Heart left ventricle (tissue), 13 donors: ENCODE results near the gene ATRN.

ENCODE experiments used
- POLR2A ChIP-seq, 2 donors: fragments of 450-650 bp; IDR thresholded peaks; one replicate each; pipeline ENCODE4 v1.6.1; 2017; ENCODE audit warnings: antibody characterized with exemption in 2 of 2, mild to moderate bottlenecking in 2 of 2, moderate library complexity in 2 of 2
- TF ChIP-seq, protein P1 (sequence below), 12 donors: fragments of 200-600 bp; sonication (generic) in 4 of 12; IDR thresholded peaks; one replicate each; pipeline versions ENCODE4 v1.5.0 to v1.8.0; 2018 to 2022; ENCODE audit warnings: antibody characterized with exemption in 12 of 12, mild to moderate bottlenecking in 5 of 12
- donor health status: ischemic (EF 13 %, LVEDD 7.1; RV severe dilation, severe dysfunction).
- donor health status: DM: no; HTN: yes; CAD: no.
- donor health status: DM: no; HTN: no; CAD: no.
- donor health status: ischemic (EF 25% LVEDD 6.9; RV normal size, moderate dysfunction).
- donor health status: ischemic (EF 25% LVEDD 5.7; RV mildly dilated, moderate dysfunction).
- donor health status: ischemic (EF 35%, LVEDD 5.7; RV mildly dilated, moderate dysfunction).
- donor health status: nonischemic (EF 11% LVEDD 7.7; RV severe dilation, severe dysfunction).
- donor health status: DM: yes; HTN: yes; CAD: no.
- donor health status: PGD.
- donor health status: ischemic (EF 29% LVEDD 5.4; RV normal size, mild dysfunction).
- donor health status: nonischemic (EF 23%, LVEDD 6.1; RV moderate dilation, normal function).

DNA sequence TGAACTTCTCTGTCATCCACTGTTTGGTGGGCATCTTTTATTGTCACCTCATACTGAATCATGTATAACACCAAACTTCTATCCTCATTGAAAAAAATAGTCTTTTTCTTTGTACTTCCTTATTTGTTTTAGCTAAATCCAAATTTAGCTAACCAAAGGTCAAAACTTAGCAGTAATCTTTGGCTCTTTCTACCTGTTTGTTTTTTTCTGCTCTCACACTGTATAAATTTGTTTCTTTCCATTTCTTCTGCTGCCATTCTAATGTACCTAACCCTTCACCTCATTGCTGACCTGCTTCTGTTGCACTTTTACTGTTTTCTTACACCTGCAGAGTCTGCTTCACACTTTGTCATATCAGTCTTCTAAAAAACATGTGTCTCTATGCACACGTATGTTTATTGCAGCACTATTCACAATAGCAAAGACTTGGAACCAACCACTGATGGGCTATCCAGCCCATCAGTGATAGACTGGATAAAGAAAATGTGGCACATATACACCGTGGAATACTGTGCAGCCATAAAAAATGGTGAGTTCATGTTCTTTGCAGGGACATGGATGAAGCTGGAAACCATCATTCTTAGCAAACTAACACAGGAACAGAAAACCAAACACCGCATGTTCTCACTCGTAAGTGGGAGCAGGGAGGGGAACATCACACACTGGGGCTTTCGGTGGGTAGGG is 7.2 kb downstream of the ATRN start:
- TF ChIP-seq, protein P1, sequence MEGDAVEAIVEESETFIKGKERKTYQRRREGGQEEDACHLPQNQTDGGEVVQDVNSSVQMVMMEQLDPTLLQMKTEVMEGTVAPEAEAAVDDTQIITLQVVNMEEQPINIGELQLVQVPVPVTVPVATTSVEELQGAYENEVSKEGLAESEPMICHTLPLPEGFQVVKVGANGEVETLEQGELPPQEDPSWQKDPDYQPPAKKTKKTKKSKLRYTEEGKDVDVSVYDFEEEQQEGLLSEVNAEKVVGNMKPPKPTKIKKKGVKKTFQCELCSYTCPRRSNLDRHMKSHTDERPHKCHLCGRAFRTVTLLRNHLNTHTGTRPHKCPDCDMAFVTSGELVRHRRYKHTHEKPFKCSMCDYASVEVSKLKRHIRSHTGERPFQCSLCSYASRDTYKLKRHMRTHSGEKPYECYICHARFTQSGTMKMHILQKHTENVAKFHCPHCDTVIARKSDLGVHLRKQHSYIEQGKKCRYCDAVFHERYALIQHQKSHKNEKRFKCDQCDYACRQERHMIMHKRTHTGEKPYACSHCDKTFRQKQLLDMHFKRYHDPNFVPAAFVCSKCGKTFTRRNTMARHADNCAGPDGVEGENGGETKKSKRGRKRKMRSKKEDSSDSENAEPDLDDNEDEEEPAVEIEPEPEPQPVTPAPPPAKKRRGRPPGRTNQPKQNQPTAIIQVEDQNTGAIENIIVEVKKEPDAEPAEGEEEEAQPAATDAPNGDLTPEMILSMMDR (IDR thresholded peaks at IDR 0.05): no peak
- no peak for TF ChIP-seq POLR2A (IDR thresholded peaks at IDR 0.05)
